Stomach (tissue), 9 donors: ENCODE data around the gene MED12L. TPM values are rescaled to one million over a fixed set of nuclear protein-coding genes. Genes with fewer than 3 reads are reported as not detected.

ENCODE experiments used
- DNase-seq, 2 donors: peaks; one replicate each; pipeline versions ENCODE4 v3.0.0 to v3.0.0-alpha.2; 2013 to 2019
- H3K27ac ChIP-seq, 5 donors: fragments of 200-600 bp in 4 of 5; sonication (generic) in 4 of 5; one replicate each; pipeline ENCODE4 v1.5.1; 2013 to 2019; ENCODE audit warnings: mild to moderate bottlenecking in 1 of 5, moderate library complexity in 1 of 5
- H3K27me3 ChIP-seq, 3 donors: fragments of 200-600 bp; sonication (generic); one replicate each; pipeline ENCODE4 v1.5.1; 2017 to 2019; ENCODE audit warnings: mixed run types in 1 of 3
- H3K36me3 ChIP-seq, 4 donors: fragments of 200-600 bp; sonication (generic); 1 replicate in 3 of 4; 2 replicates in 1 of 4; pipeline ENCODE4 v1.5.1; 2016 to 2019
- H3K4me1 ChIP-seq, 4 donors: fragments of 200-600 bp; sonication (generic); one replicate each; pipeline ENCODE4 v1.5.1; 2016 to 2019
- H3K4me3 ChIP-seq, 4 donors: fragments of 200-600 bp; sonication (generic) in 3 of 4; one replicate each; pipeline ENCODE4 v1.5.1; 2016 to 2019; ENCODE audit warnings: mild to moderate bottlenecking in 1 of 4
- H3K9me3 ChIP-seq, 4 donors: fragments of 200-600 bp; sonication (generic); one replicate each; pipeline ENCODE4 v1.5.1; 2016 to 2019
- EP300 ChIP-seq: sonication (generic); formaldehyde crosslinking; IDR thresholded peaks from one replicate; pipeline ENCODE4 v1.6.1; 2017; ENCODE audit warnings: antibody characterized with exemption
- POLR2A ChIP-seq, 4 donors: fragments of 450-650 bp; IDR thresholded peaks; one replicate each; pipeline ENCODE4 v1.6.1; 2016; ENCODE audit warnings: antibody characterized with exemption in 4 of 4, control low read depth in 2 of 4, mild to moderate bottlenecking in 1 of 4, moderate library complexity in 1 of 4
- POLR2AphosphoS5 ChIP-seq, 3 donors: sonication (generic); formaldehyde crosslinking; IDR thresholded peaks; one replicate each; pipeline ENCODE4 v1.6.1; 2016; ENCODE audit warnings: antibody characterized with exemption in 3 of 3
- WGBS, 5 donors: extraction: QIAGEN DNeasy Blood & Tissue Kit in 3 of 5; methylation state at CpG; one replicate each; pipeline versions ENCODE4 v1.1.5 to v1.1.7; 2013 to 2018; 5-methylcytosine and 5-hydroxymethylcytosine counted together
- intact Hi-C: fragments of 100-400 bp; cut with DNase I; formaldehyde crosslinking; loops from one replicate; pipeline ENCODE4 v1.15.1; 2023; ENCODE audit warnings: low total_unique reads
- polyA plus RNA-seq, 3 donors: library from polyadenylated mRNA; stranded (reverse); fragments of 200-250 nt; gene quantifications; one replicate each; pipeline ENCODE4 v1.2.3, GENCODE V29; 2013
- total RNA-seq, 5 donors: library from RNA; depleted of rRNA; stranded (reverse); fragments of >200 nt; gene quantifications; one replicate each; pipeline versions ENCODE4 v1.1.0 to v1.2.3, GENCODE V29; 2014 to 2016
- TF ChIP-seq, protein P1 (sequence below), 7 experiments: fragments of 450-650 bp in 4 of 7; fragments of 200-600 bp in 3 of 7; sonication (generic) in 3 of 7; IDR thresholded peaks; one replicate each; pipeline ENCODE4 v1.5.1; 2016 to 2019; ENCODE audit warnings: antibody characterized with exemption in 7 of 7, control low read depth in 2 of 7, mild to moderate bottlenecking in 1 of 7
- donor health status: healthy with polysubstance abuse.
- donor health status: Bipolar disorder and iron deficiency.
- donor health status: healthy.

MED12L gene
- total and polyA plus RNA-seq, 8 donors: 0.06 to 2.9 (median 0.36) TPM; not detected in 2

DNA sequence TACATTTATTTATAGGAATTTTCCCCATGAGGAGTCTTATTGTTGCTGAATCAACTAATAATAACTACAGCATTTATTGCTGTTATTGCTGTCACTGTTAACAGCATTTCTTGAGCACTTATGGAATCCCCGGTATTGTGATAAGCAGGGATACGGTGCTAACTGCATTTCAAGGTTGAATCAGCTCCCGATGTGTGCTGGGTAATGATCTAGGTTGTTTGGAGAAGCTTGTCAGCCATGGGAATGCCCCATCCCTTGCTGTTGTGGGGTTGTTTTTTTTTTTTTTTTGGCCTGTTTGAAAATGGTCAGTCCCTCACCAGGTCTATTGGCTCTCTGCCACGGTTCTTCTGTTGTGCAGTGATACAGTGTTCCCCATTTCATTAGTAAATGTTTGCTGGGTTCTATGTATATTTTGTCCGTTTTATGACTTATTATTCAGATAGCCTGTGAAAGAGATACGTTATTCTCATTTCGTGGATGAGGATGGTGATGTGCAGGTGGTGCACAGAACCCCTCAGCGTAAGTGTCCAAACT lies 48.5 kb downstream of the MED12L start:
- WGBS, 5 donors: 51 to 74% (median 60%) methylated on average over 8 of the region's 8 CpGs
- DNase-seq: no peak
- no peaks in the 10 kb centered on the region for H3K36me3 ChIP-seq
- no peak for TF ChIP-seq POLR2A (IDR thresholded peaks at IDR 0.05)
- no peak for TF ChIP-seq POLR2AphosphoS5 (IDR thresholded peaks at IDR 0.05)
- no peak for TF ChIP-seq EP300
- TF ChIP-seq, protein P1, sequence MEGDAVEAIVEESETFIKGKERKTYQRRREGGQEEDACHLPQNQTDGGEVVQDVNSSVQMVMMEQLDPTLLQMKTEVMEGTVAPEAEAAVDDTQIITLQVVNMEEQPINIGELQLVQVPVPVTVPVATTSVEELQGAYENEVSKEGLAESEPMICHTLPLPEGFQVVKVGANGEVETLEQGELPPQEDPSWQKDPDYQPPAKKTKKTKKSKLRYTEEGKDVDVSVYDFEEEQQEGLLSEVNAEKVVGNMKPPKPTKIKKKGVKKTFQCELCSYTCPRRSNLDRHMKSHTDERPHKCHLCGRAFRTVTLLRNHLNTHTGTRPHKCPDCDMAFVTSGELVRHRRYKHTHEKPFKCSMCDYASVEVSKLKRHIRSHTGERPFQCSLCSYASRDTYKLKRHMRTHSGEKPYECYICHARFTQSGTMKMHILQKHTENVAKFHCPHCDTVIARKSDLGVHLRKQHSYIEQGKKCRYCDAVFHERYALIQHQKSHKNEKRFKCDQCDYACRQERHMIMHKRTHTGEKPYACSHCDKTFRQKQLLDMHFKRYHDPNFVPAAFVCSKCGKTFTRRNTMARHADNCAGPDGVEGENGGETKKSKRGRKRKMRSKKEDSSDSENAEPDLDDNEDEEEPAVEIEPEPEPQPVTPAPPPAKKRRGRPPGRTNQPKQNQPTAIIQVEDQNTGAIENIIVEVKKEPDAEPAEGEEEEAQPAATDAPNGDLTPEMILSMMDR (IDR thresholded peaks at IDR 0.05): no peak
- no peaks in the 10 kb centered on the region for H3K4me1 ChIP-seq
- H3K9me3 ChIP-seq: peaks cover 0 to 8% (median 2%) of the 10 kb centered on the region in 4 donors
- H3K4me3 ChIP-seq: no peak overlapping the region
- no peaks in the 10 kb centered on the region for H3K27me3 ChIP-seq
- H3K27ac ChIP-seq: no peak overlapping the region
- intact Hi-C loops: no loop called here

DNA sequence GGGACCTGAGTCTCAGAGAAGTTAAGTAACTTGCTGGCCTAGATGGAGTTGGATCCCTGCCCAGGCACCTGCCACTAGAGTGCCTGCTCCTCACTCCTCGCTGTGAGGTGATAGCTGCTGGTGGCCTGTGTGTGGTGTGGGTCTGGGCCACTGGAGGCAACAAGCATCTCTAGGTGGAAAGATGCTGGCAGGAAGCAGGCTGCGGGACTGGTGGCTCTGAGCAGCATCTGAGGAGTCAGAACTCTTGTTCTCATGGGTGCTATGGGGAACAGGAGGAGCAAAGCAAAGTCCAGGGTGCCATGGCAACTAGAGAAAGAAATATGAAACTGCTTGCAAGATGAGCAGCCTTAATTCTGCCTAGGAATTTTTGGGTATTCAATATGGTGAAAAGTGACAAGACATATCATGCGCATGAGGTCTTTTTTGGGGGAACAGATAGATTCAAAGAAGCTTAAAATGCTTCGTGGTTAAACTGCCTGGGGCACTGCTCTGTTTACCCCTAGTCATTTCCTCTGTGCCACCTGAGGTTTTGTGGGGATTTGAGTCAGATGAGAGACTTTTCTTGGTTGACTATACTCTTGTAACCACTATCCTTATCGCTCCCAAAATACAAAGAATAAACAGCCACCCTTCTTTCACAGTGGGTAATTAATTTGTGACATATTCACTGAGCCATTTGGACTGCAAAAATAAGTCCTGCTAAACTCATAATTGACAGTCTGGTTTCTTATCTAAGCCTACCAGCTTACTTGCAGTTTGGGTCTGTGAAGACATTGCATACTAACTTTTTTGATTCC lies 50.3 kb downstream of the MED12L start:
- no peaks in the 10 kb centered on the region for H3K4me1 ChIP-seq
- intact Hi-C loops: no loop called here
- H3K9me3 ChIP-seq: peaks cover 0 to 8% (median 2%) of the 10 kb centered on the region in 4 donors
- H3K4me3 ChIP-seq: no peak overlapping the region
- peak; percentile 33 to 66 for DNase-seq
- no peaks in the 10 kb centered on the region for H3K27me3 ChIP-seq
- TF ChIP-seq POLR2AphosphoS5 (IDR thresholded peaks at IDR 0.05) (no peak), POLR2A (IDR thresholded peaks at IDR 0.05) (no peak), EP300 (no peak)
- WGBS, 5 donors: 54 to 60% (median 58%) methylated on average over 5 of the region's 5 CpGs
- H3K36me3 ChIP-seq: no peaks in the 10 kb centered on the region
- H3K27ac ChIP-seq: no peak overlapping the region

DNA sequence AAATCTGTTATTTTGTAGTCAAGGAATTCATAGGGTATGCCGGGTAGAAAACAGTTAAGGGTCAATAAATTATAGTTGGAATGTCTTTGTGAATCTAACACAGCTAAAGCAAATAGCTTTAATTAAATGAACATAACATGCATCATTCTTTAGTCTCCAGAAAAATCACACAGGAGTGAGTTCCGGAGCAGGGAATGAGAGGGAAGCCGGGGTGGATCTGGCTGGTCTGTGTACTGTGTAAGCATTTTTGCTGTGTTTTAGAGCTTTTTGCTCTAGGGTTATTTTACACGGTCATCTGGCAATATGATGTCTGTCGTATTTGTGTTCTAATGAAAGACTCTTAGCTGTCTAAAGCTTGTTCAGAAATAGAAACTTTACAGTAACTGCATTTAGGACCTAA lies 57.5 kb downstream of the MED12L start:
- TF ChIP-seq, protein P1 (IDR thresholded peaks at IDR 0.05): no peak
- no peak for TF ChIP-seq POLR2AphosphoS5 (IDR thresholded peaks at IDR 0.05)
- TF ChIP-seq POLR2A (IDR thresholded peaks at IDR 0.05): no peak
- TF ChIP-seq EP300: no peak
- Histone ChIP-seq H3K4me1 (peaks cover 0 to 13% (median 6%) of the 10 kb centered on the region in 4 donors), H3K27me3 (no peaks in the 10 kb centered on the region), H3K4me3 (no peak overlapping the region), H3K27ac (no peak overlapping the region), H3K9me3 (no peaks in the 10 kb centered on the region), H3K36me3 (no peaks in the 10 kb centered on the region)
- 64 to 75% (median 71%) methylated on average over 5 of the region's 5 CpGs for WGBS, 5 donors
- DNase-seq: no peak
- intact Hi-C loops: loop anchor here (5.0 to 10.0 kb wide), 2 partner anchors 216 to 358 kb away; no protein-coding TSS in a partner anchor

DNA sequence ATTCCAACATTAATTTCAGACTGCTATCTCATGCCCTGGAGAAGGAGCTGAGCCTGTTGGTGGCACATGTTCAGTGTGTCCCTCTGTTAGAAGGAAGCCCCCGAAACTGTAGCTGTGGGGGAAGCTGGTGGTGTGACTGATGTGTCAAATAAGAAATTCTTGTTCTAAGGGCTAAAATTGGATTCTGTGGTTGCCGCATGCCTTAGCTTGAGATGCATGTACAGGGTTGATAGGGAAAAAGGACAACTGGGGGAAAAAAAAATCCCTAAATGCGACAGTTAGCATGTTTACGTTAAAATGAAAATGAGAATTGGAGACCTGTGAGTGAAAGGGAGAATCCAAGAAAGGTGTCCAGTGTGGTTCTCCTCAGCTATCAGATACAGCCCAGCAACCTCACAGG lies 58.6 kb downstream of the MED12L start:
- Histone ChIP-seq H3K9me3 (no peaks in the 10 kb centered on the region), H3K4me3 (no peak overlapping the region), H3K4me1 (peaks cover 0 to 13% (median 6%) of the 10 kb centered on the region in 4 donors), H3K27me3 (no peaks in the 10 kb centered on the region), H3K27ac (no peak overlapping the region), H3K36me3 (no peaks in the 10 kb centered on the region)
- intact Hi-C loops: loop anchor here (5.0 to 10.0 kb wide), 2 partner anchors 217 to 359 kb away; no protein-coding TSS in a partner anchor
- WGBS, 5 donors: 85 to 91% (median 88%) methylated on average over 4 of the region's 4 CpGs
- no peak for DNase-seq
- TF ChIP-seq, protein P1 (IDR thresholded peaks at IDR 0.05): no peak
- TF ChIP-seq POLR2AphosphoS5 (IDR thresholded peaks at IDR 0.05) (no peak), EP300 (no peak)
